ENCODE measurements around the gene PML.
"Not testable (repeated sequence)": the region's sequence is repeated elsewhere in the genome, so short reads cannot be mapped to it uniquely, and the experiment has no call there.

PML gene

DNA sequence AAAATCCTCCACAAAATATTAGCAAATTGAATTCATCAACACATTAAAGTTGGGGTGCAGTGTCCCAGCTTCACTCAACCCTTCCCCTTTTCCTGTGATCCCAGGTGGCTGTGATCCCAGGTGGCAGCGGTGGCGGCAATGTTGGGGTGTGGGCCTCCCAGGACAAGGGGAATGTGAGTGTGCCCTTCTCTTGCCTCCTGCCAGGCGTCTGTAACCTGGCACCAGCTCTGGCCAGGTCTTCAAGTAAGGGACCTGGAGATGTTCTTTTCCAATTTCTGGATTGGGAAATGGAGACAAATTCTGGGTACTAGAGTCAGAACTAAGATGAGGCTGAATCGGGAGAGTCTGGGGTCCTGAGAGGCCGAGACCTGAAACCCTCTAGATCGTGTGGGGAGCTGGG, 67.7 kb downstream of the PML start:
- DNase-seq, result no peak

DNA sequence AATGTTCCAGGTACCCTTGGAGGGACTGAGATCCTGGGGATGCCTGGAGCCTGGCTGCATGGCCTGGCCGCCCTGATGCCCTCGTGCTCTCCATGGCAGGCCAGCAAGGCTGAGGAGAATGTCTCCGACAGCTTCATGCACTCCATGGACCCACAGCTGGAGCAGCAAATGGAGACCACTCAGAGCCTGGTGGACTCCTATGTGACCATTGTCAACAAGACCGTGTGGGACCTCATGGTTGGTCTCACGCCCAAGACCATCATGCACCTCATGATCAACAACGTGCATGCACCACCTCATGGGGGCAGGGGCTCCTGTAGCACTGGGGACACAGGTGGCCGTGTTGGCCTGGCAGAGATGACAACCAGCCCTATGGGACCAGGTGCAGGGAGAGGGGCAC, 68.2 kb downstream of the PML start:
- DNase-seq, result no peak

DNA sequence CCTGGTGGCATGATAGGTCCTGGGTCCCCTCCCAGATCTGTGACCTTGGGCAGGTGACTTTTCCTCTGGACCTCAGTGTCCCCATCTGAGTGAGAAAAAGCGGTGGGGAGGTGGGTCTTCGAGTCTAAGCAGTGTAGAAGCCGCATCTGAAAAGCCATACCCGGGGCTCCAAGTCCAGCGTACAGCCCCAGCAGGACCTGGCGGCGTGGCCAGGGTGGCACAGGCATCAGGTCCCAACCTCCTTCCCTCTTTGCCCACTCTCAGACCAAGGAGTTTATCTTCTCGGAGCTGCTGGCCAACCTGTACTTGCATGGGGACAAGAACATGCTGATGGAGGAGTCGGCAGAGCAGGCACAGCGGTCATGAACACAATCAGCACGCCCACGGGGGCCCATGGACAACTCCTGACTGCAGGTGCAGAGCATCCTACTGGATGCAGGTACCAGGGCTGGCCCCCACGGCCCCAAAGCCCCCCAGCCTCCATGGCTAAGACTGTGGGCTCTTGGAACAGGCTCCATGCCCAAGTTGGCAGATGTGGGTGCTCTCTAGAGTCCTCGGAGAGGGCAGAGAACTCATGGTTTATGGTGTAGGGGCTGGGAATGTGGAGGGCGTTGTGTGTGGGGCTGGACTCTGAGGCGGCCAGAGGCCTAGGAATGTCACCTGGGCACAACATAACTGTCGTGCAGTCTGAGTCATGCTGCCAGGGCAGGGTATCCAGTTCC, 69.1 kb downstream of the PML start:
- DNase-seq, result not testable (repeated sequence)

DNA sequence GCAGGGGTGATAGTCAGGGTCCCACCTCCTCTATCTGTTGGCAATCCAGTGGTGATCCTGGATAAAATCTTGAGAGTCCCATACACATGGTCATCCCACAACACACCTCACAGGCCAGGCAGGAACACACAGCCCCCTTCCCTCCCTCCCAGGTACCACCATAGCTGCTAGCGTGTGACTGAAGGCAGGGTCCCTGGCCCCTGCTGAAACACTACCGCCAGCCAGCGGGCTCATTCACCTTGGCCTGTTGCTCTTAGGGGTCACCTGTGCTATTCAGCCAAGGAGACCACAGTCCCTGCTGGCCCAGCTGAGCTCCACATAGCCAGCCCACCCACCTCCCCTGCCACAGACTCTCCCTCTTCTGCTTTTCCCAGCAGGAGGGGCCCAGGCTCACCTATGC, 69.7 kb downstream of the PML start:
- not testable (repeated sequence) for DNase-seq

DNA sequence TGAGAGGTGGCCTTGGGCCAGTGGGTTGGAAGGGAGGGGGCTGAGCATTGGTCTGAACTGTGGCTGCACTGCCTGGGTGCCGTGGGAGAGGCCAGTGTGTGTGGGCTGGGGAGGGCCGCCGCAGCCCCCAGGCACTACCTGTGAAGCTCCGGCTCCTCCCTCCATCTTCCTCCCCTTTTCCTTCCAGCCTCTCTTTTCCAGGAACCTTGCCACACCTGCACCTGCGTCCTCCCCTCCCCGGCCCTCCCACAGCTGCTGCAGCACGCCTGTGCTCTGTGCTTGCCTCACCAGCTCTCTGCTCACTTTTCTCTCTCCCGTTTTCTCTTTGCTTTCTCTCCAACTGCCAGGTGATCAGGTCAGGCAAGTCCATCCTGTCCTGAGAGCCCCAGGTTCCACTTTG, 70.3 kb downstream of the PML start:
- not testable (repeated sequence) for DNase-seq

DNA sequence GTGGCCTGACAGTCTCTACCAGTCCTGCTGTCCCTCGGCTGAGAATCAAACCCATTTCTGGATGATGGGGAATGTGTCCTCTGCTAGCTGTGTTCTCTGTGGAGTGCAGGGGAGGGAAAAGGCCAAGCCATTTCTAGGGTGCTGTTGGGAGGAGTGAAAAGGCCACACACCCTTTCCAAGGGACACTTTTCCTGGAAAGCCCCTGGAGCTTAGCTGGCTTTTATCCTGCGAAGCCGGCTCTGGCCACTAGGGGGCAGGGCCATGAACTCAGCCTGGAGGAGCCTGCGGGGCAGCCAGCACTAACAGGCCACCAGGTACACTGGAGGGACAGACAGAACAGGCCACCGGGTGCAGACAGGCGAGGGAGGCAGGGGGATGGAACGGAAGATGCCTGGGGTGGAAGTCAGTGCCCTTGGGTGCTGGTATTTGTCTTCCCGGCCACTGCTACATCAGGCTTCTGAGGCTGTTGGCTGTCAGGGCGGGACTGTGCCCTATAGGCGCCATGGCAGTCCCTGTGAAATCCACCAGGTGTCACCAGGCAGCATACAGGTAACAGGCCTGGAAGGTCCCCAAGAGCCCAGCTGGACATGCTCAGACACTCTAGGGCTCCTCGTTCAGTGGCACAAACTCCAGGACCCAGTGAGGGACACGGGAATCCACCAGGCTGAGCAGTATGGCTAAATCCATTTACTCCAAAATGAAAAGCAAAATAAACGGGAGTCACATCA, 71.3 kb downstream of the PML start:
- DNase-seq, result not testable (repeated sequence)

DNA sequence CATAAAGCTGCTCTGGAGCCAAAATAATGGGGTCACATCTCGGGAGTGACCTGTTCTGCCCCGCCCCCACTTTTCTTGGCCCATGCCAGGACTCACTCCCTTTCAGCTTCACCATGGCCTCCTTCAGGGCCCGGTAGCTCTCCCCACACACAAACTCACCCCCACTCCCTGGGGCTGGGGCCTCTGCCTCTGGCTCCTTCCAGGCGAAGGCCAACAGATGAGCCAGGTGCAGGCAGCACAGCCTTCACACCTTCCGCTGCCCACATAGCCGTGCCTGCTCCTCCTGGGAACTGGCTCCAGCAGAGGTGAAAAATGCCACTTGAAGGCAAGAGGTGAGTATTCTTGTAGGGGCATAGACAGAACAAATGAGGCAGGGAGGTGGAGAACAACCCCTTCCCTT, 77.1 kb downstream of the PML start:
- not testable (repeated sequence) for DNase-seq

DNA sequence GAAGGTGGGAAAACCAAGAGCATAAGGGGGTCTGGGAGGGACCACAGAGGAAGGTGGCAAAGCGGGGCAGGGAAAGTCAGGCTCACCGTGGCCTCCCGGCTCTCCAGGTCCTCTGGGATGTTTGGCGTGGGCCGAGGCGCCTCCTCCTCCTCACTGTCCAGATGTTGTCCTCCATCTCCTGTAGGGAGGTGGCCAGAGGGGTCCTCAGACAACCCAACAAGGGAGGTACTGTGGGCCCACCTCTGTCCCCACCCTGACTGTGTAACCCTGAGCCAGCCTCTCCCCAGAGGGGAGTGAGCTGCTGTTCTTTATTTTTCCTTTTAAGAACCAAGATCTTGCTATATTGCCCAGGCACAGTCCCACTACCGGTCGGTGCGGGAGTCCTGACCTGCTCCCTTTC, 77.6 kb downstream of the PML start:
- DNase-seq, result not testable (repeated sequence)

DNA sequence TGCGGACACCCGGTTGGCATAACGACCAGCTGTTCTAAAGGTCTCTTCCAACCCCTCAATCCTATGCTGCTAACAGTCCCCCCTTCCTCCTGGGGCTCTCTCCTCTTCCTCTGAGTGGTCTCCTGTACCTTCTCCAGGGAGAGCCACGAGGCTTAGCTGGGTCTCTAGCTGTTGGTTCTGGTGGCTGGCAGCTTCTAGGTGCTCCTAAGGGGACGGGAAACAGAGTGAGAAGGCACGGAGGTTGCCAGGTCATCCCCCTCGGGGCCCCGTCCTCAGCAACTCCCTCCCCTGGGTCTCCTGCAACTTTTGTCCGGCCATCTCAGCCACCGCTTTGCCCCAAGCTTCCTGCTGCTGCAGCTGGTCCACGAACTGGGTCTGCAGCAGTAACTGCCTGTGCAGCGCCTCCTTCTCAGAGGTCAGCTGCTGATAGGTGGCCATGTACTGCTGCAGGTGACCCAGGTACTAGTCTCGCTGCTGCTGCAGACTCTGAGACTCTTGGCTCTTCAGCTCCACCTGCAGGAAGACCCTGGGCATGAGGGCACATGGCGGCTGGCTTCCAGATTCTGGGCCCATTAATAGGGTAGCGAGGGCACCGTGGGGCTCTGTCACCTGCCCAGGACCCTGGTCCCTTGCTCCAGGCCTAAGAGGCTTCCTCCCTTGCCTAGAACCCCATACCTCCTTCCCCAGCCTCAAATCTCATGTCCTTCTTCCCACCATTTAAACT, 78.3 kb downstream of the PML start:
- DNase-seq, result not testable (repeated sequence)

DNA sequence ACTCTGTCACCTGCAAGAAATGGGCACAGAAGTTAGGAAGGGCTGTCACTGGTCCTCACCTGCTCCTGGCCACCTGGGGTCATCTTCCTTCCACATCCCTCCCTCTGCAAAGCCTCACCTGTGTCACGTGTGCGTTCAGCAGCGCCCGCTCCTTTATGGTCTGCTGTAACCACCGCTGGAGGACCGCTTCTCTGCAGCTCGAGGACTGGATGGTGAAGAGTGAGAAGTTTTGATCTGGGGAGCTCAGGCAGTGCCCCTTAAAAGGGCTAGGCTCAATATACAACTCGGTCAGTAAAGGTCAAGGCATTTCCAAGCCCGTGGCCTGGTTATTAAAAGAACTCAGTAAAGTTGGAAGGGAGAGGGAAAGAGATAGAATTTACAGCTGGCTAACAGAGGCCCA, 81.3 kb downstream of the PML start:
- not testable (repeated sequence) for DNase-seq

DNA sequence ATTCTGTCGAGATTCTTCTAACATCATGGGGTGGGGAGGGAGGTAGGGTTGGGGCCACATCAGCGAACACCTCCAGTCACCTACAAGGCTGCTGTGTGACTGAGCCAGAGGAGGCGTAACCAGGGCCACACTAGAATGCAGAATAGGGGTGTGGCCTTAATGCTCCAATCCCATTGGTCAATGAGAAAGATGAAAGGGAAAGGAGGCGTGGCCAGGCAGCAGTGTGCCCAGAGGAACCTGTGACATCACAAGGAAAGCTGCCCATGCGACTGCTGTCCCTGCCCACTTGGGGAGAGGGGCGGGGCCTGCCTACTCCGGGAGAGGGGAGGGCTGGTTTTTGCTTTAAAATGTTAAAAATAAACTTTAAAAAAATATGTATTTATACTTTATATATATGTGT, 87.9 kb downstream of the PML start, which contains the start of gene GOLGA6A:
GOLGA6A (minus strand) TSS at position 101 of the 400 bp plus-strand sequence; CDS start at position 60, 41 bp downstream.
- DNase-seq, result not testable (repeated sequence)

DNA sequence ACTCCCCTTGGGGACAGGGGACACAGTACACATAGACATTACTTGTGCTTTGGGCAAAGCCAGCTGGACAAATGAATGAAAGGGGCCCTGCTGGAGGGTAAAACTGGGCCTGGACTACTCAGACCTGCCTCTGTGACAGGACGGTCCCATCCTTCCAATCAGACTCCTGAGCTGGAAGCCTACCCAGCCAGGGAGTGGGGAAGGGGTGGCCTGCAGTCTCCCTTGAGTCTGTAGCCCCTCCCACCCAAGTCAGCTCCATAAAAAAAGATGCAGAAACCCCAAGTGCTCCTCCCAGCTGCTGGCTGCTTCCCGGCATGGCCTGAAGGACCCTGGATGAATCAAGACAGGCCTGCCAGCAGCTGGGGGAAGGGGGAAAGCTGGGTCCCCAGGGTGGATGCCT, 100.1 kb downstream of the PML start:
- DNase-seq, result not testable (repeated sequence)

DNA sequence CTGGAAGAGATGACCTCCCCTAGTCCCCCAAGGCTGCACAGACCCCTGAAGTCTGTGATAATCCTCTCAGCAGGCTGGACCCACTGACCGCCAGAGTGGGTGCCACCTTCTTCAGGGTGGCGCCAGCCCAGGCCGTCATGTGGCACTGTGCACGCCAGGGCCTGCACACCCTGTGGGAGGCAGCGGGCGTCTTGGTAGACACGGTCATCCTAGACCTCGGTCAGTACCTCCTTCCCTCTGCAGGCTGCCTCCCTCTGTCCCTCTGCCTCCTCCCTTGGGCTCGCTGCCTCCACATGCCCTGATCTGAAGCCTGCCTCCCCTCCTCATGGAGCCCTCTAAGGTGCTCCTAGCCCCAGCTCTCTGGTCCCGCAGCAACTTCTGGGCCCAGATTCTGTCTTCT, 101.1 kb downstream of the PML start:
- not testable (repeated sequence) for DNase-seq

DNA sequence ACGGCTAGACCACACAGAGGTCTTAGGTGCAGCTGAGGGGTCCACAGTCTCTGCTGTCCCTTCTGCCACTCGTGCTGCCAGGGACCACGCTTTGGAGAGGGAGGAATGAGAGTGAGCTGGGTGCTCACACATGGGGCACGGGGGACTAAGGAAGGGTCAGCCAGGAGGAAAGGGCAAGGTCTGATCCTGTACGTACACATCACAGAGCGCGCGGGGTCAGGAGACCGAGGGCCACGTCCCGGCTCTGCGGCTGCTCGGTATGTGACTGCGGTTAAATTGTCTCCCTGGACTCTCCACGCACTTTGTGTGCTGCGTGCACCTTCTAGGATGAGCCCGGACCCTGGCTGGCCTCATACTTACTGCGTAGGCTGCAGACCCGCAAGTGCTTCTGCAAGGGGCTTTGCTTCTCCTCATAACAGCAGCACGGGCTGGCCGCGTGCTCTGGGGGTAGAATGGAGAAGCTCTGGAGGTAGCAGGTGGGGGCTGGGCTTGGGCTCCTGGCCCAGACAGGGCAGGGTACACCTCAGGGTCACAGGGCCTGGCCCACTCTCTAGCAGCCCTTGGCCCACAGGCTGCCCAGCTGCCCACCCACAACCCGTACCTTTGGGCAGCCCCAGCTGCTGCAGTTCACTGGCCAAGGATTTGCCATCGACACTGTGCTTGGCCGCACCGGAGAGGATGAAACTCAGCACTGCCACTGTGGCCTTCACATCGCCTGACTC, 102.4 kb downstream of the PML start:
- DNase-seq, result not testable (repeated sequence)

Data from suppressor macrophage treated with lipopolysaccharide for 1 hour (primary cell).